Transverse colon (tissue), 4 donors: ENCODE measurements around the gene LINS1.

Experiments used
- EP300 ChIP-seq: sonication (generic); formaldehyde crosslinking; IDR thresholded peaks from one replicate; pipeline ENCODE4 v1.6.1; 2017; ENCODE audit warnings: antibody characterized with exemption, low read depth
- POLR2A ChIP-seq: fragments of 450-650 bp; IDR thresholded peaks from one replicate; pipeline ENCODE4 v1.6.1; 2016; ENCODE audit warnings: antibody characterized with exemption, mild to moderate bottlenecking, moderate library complexity
- POLR2AphosphoS5 ChIP-seq, 3 donors: sonication (generic); formaldehyde crosslinking; IDR thresholded peaks; one replicate each; pipeline ENCODE4 v1.6.1; 2016; ENCODE audit warnings: antibody characterized with exemption in 3 of 3
- TF ChIP-seq, protein P1 (sequence below), 5 experiments: fragments of 200-600 bp in 3 of 5; fragments of 450-650 bp in 2 of 5; sonication (generic) in 3 of 5; IDR thresholded peaks; 1 replicate in 2 of 5; 2 replicates in 3 of 5; pipeline ENCODE4 v1.5.1; 2016 to 2017; ENCODE audit warnings: antibody characterized with exemption in 5 of 5, inconsistent platforms in 3 of 5, mild to moderate bottlenecking in 2 of 5, moderate library complexity in 1 of 5

DNA sequence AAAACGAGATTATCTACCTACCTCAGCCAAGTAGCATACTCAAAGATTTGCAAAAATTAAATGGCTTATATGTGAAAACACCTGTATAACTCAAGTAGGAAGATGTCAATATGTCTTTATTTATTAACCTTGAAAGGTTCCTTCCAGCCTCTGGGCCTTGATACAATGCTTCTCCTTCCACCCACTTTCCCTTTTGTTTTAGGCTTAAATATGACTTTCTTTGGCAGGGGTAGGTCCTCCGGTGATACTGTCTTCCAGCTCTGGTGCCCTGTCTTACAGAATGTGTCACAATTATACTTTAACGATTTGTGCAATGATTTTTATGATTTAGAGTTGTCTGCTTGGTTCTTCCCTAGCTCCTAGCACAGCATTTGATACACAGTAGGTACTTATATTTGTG lies 4.1 kb downstream of the LINS1 start:
- no peak for TF ChIP-seq POLR2A
- TF ChIP-seq, protein P1, sequence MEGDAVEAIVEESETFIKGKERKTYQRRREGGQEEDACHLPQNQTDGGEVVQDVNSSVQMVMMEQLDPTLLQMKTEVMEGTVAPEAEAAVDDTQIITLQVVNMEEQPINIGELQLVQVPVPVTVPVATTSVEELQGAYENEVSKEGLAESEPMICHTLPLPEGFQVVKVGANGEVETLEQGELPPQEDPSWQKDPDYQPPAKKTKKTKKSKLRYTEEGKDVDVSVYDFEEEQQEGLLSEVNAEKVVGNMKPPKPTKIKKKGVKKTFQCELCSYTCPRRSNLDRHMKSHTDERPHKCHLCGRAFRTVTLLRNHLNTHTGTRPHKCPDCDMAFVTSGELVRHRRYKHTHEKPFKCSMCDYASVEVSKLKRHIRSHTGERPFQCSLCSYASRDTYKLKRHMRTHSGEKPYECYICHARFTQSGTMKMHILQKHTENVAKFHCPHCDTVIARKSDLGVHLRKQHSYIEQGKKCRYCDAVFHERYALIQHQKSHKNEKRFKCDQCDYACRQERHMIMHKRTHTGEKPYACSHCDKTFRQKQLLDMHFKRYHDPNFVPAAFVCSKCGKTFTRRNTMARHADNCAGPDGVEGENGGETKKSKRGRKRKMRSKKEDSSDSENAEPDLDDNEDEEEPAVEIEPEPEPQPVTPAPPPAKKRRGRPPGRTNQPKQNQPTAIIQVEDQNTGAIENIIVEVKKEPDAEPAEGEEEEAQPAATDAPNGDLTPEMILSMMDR (IDR thresholded peaks at IDR 0.05): no peak
- TF ChIP-seq POLR2AphosphoS5 (IDR thresholded peaks at IDR 0.05): no peak
- no peak for TF ChIP-seq EP300
